Left ventricle myocardium inferior (tissue), 1 donor: ENCODE data around the gene CCDC60. TPM values are rescaled to one million over a fixed set of nuclear protein-coding genes. Genes with fewer than 3 reads are reported as not detected.

Experiments
- DNase-seq: peaks from one replicate; pipeline ENCODE4 v3.0.0-alpha.2; 2020
- H3K27ac ChIP-seq: fragments of 200-600 bp; replicated peaks from 2 replicates; pipeline ENCODE4 v1.8.0; 2021
- H3K27me3 ChIP-seq: fragments of 200-600 bp; 2 replicates; pipeline ENCODE4 v1.8.0; 2021; ENCODE audit warnings: low read depth
- H3K36me3 ChIP-seq: fragments of 200-600 bp; 2 replicates; pipeline ENCODE4 v1.8.0; 2021
- H3K4me1 ChIP-seq: fragments of 200-600 bp; 2 replicates; pipeline ENCODE4 v1.8.0; 2021
- H3K4me3 ChIP-seq: fragments of 200-600 bp; 2 replicates; pipeline ENCODE4 v1.8.0; 2021; ENCODE audit warnings: mild to moderate bottlenecking, moderate library complexity
- H3K9me3 ChIP-seq: fragments of 200-600 bp; replicated peaks from 2 replicates; pipeline ENCODE4 v1.8.0; 2021
- CTCF ChIP-seq: fragments of 200-600 bp; IDR thresholded peaks from 2 replicates; pipeline ENCODE4 v1.8.0; 2021; ENCODE audit warnings: antibody characterized with exemption, mild to moderate bottlenecking, borderline replicate concordance
- intact Hi-C: fragments of 100-400 bp; cut with micrococcal nuclease; formaldehyde crosslinking; loops from one replicate; pipeline ENCODE4 v1.11.0; 2022
- total RNA-seq: library from RNA; stranded (reverse); fragmentation: NEBNext Ultra II Directional; extraction: Animal tissue kit (Norgen Biotek cat#: 25700); gene quantifications from one replicate; pipeline ENCODE4 v1.2.1, GENCODE V29; 2021
- donor health status: DM: no; HTN: yes; CAD: no; lungs with severe emphysema.

The CCDC60 gene
- total RNA-seq, 1 donor from 2014 or later = not detected

DNA sequence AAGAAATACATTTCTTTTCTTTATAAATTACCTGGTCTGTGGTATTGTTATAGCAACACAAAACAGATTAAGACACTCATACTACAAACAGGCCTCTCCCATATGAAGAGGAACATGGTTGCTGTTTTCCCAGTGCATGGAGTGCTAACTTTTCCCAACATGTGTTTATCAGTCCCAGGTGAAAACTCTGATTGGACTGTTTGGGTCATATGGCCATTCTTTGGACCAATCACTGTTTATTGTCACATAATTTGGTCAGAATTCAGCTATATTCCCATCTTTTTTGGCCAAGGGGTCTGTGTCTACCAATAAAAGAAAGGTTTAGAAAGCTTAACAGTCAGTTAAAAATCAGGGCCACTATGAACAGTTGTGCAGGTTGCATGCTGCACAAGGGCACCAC, 35.4 kb upstream of the CCDC60 start:
- no peaks in the 10 kb centered on the region for H3K27me3 ChIP-seq
- H3K9me3 ChIP-seq = no peaks in the 10 kb centered on the region
- peaks cover 11% of the 10 kb centered on the region for H3K4me1 ChIP-seq
- no peak for TF ChIP-seq CTCF
- no peak overlapping the region for H3K4me3 ChIP-seq
- H3K36me3 ChIP-seq = no peaks in the 10 kb centered on the region
- DNase-seq = no peak
- no peak overlapping the region for H3K27ac ChIP-seq
- intact Hi-C loops = no loop called here

GRCh38 chr12:119301379-119301778, 33.1 kb upstream of the CCDC60 start:
- Histone ChIP-seq H3K27ac (no peak overlapping the region), H3K36me3 (no peaks in the 10 kb centered on the region), H3K27me3 (no peaks in the 10 kb centered on the region), H3K4me1 (peaks cover 10% of the 10 kb centered on the region), H3K4me3 (no peak overlapping the region), H3K9me3 (no peaks in the 10 kb centered on the region)
- DNase-seq = no peak
- intact Hi-C loops = no loop called here
- TF ChIP-seq CTCF = no peak

GRCh38 chr12:119302451-119303080, 32.0 kb upstream of the CCDC60 start:
- DNase-seq = no peak
- Histone ChIP-seq H3K36me3 (no peaks in the 10 kb centered on the region), H3K4me3 (no peak overlapping the region), H3K4me1 (no peaks in the 10 kb centered on the region), H3K27ac (no peak overlapping the region), H3K27me3 (no peaks in the 10 kb centered on the region), H3K9me3 (no peaks in the 10 kb centered on the region)
- TF ChIP-seq CTCF = no peak
- intact Hi-C loops = no loop called here

DNA sequence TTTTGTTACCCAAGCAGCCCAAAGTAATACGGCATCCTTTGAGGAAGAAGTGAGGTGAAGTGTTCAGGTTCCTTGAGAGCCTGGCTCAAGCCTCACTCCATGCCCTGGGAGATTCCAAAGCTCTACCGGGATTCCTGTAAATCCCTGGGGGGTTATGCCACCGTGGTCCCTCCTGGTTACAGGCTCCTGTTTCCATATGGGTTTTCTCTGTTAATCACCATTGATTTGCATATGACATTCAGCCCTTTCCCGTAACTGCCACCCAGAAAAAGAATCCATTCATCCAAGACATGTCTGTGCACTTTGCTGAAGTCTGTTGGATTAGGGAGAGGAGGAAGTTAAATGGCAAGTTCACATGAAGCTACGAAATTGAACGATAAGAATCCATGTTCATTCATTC, 27.9 kb upstream of the CCDC60 start:
- TF ChIP-seq CTCF = no peak
- H3K36me3 ChIP-seq = no peaks in the 10 kb centered on the region
- H3K27ac ChIP-seq = no peak overlapping the region
- intact Hi-C loops = no loop called here
- no peaks in the 10 kb centered on the region for H3K9me3 ChIP-seq
- H3K4me3 ChIP-seq = no peak overlapping the region
- no peak for DNase-seq
- no peaks in the 10 kb centered on the region for H3K27me3 ChIP-seq
- no peaks in the 10 kb centered on the region for H3K4me1 ChIP-seq

DNA sequence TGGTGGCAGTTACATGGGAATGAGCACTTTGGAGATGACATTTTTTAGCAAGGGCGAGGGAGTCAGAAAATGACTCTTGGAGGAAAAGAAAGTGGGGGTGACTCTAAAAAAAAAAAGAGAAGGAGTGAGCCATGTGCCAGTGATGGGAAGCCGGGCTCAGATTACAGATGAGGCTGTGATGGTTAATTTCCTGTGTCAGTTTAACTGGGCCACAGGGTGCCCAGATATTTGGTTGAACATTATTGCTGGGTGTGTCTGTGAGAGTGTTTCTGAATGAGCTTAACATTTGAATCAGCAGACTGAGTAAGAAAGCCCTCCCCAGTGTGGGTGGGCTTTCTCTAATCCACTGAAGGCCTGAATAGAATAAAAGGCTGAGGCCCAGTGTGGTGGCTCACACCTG, 26.8 kb upstream of the CCDC60 start:
- TF ChIP-seq CTCF = no peak
- intact Hi-C loops = no loop called here
- DNase-seq = no peak
- Histone ChIP-seq H3K4me1 (no peaks in the 10 kb centered on the region), H3K27me3 (no peaks in the 10 kb centered on the region), H3K9me3 (no peaks in the 10 kb centered on the region), H3K27ac (no peak overlapping the region), H3K36me3 (no peaks in the 10 kb centered on the region), H3K4me3 (no peak overlapping the region)
